GM12875 (cell line): Measurements from ENCODE around the gene ALDH1A1.

Experiments used
- H3K4me3 ChIP-seq: one replicate; pipeline ENCODE4 v1.5.1; 2011; ENCODE audit warnings: low read depth, low read length, control low read depth
- CTCF ChIP-seq: IDR thresholded peaks from 2 replicates; pipeline ENCODE4 v1.5.1; 2011; ENCODE audit warnings: low read depth, mild to moderate bottlenecking, control low read depth, inconsistent platforms, low read length, moderate library complexity, borderline replicate concordance; ENCODE audit not compliant: insufficient read depth

ALDH1A1 gene

DNA sequence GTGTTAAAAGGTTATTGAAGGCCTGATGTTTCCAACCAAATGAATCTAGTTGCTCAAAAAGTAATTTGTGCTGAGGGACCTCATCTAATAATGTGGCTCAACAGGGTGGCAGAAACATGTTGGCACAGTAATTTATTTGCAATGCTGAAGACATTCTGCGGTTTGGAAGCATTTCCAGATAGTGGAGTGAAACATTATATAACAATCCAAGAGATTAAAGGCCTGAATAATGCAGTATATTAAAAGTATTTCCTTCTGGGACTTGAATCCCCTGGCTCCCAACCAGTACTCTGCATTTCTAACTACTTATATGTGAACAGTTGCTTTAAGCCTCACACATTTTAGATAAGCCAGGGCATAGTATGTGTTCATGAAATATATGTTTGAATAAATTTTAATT, 25.9 kb upstream of the ALDH1A1 start:
- no peak overlapping the region for H3K4me3 ChIP-seq
- no peak for TF ChIP-seq CTCF

- H3K4me3 ChIP-seq, result no peak overlapping the region
- TF ChIP-seq CTCF, result no peak
These were observed 24.8 kb upstream of the ALDH1A1 start for GRCh38 chr9:72977670-72978069.

GRCh38 chr9:72974501-72974900, 21.6 kb upstream of the ALDH1A1 start:
- no peak for TF ChIP-seq CTCF
- no peak overlapping the region for H3K4me3 ChIP-seq

DNA sequence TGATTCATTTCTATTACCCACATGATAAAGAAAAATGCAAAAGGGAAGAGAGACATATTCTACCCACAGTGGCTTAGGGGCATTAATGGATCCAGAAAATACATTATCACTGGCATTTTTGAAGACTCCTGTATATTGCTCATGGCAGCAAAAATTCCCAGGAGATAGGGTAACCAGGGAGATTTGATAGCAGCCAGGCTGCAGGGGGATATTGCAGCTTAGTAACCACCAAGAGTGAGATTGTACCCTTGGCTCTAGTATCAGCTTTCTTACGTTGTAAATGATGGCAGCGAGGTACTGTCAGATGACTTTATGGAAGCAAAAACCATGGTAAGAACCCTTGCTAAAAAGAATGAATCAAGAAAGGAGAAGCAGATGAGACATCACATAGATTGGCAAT, 19.8 kb upstream of the ALDH1A1 start:
- no peak overlapping the region for H3K4me3 ChIP-seq
- TF ChIP-seq CTCF, result no peak

- no peak for TF ChIP-seq CTCF
These were observed 18.6 kb upstream of the ALDH1A1 start for GRCh38 chr9:72971411-72971810.

DNA sequence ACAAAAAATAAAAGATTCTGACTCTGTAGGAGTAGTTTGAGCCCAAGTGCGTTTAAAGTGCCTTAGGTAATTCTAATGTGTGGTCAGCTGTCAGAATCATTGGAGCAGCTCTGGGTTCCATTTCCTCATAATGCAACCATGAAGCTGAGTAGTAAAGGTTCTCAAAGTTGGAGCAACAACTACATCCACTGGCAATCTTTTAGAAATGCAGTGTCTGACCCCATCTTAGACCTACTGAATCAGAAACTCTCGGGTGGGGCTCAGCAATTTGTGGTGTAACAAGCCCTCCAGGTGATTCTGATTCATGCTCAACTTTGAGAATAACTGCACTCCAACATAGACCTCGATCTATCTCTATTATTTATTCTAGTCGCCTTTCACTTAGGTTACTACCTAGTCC, 7.6 kb upstream of the ALDH1A1 start:
- no peak overlapping the region for H3K4me3 ChIP-seq
- TF ChIP-seq CTCF, result no peak

More at GRCh38 chr9:72971411-72971810, 18.6 kb upstream of the ALDH1A1 start:
- H3K4me3 ChIP-seq, result no peak overlapping the region

GRCh38 chr9:72958485-72959281, 5.8 kb upstream of the ALDH1A1 start:
- no peak for TF ChIP-seq CTCF
- no peak overlapping the region for H3K4me3 ChIP-seq
